GM18517 (cell line): ENCODE results near the gene PRDM16.
"Not testable (repeated sequence)": the region's sequence is repeated elsewhere in the genome, so short reads cannot be mapped to it uniquely, and the experiment has no call there.

ENCODE experiments used
- ATAC-seq: cut with Tn5 transposase; IDR thresholded peaks from one replicate; pipeline ENCODE4 v1.9.1; 2021; ENCODE audit warnings: mild to moderate bottlenecking, moderate library complexity; ENCODE audit not compliant: unreplicated experiment

Gene PRDM16

DNA sequence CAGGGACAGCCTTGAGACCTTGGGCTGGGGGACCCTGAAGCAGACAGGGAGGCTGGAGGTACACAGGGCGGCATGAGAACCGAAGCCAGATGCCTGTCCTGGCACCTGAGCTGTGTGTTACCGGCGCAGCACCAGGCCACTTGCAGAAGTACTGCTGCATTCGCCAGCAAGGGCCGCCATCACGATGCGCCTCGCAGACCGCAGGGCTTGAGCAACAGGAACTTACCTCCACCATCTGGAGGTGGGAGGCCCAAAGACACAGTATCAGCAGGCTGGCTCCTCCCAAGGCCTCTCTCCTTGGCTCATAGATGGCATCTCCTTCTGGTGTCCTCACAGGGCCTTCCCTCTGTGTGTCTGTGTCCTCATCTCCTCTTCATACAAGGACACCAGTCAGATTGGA, 90.1 kb downstream of the PRDM16 start:
- ATAC-seq = no peak

DNA sequence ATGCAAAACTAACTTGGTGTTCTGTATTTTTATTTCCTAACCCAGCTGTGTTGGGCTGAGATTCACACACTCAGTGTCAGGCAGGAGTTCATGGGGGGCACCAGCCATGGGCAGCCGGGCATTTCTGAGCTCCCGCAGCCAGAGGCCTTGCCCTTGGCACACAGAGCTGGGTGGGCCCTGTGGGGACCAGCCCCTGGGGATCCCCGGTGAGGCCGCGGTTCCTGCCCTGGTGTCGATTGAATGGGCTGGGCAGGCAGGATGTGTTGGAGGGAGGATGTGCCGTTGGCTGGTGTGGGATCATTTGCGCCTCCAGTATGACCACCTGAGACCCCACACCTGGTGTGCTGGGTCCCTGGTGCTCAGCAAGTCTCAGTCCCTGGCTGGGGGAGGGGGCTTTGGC, 91.0 kb downstream of the PRDM16 start:
- ATAC-seq = no peak

DNA sequence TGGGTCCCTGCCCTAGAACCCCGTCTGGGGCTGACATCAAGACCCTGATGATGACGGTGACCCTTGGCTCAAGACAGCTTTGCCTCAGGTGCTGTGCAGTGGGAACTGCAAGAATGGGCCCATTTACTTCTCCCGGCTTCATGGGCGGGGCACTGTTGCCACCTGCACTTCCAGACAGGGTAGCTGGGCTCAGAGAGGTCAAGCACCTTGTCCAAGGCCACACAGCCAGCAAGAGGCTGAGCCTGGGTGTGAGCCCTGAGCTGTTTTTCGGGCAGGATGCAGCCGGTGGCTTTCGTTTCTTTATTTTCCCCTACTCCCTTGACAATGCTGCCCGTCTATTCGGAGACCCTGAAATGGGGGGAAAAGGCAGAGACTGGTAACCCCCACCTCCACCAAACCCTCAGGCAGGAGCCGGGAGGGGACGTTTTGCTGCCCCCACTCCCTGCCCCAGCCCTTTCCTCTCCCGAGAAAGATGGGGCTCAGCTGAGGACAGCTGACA, 91.7 kb downstream of the PRDM16 start:
- no peak for ATAC-seq

- no peak for ATAC-seq
Measured at GRCh38 chr1:3161176-3161840, 92.3 kb downstream of the PRDM16 start.

DNA sequence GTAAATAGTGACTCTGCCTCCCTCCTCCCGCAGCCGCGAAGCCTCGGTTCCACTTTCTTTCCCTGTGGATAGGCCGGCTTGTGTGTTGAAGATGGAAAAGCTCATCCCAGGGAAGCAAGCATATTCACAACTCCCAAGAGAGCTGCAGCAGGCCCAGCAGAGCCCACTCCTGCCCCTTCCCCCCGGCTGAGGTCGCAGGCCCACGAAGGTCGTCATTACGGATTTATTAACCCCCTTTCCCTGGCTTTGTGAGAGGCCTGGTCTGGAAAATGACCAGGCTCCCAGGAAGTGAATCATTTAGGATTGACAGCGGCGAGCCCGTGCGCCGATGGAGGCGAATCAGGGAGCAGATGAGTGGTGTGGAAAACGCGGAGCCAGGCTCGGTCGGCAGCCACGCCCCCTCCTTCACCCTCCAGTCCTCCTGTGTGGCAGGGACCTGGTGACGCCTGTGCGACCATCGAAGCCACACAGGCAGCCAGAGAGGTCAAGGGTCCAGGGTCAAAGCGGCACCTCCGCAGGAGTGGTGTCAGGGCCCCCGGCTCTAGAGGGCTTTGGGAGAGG, 93.4 kb downstream of the PRDM16 start:
- no peak for ATAC-seq

GRCh38 chr1:3163356-3163755, 94.4 kb downstream of the PRDM16 start:
- no peak for ATAC-seq

DNA sequence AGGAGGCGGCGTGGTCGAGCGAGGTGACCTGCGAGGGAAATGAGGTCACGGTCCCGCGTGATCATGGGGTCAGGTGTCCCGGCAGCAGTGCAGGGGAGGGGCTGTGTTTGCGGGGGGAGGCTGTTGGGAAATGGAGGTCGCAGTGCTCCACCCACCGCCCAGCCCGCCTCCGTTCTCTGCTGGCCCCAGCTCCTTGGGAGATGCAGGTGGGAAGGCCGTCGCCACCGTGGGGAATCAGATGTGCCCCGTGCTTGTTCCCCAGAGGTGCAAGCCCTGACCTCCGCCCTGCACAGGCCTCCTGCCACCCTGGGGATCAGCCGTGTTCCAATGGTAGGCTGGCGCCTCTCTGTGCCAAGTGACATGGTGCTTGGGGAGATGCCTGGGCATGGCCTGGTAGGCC, 95.7 kb downstream of the PRDM16 start:
- ATAC-seq = no peak

DNA sequence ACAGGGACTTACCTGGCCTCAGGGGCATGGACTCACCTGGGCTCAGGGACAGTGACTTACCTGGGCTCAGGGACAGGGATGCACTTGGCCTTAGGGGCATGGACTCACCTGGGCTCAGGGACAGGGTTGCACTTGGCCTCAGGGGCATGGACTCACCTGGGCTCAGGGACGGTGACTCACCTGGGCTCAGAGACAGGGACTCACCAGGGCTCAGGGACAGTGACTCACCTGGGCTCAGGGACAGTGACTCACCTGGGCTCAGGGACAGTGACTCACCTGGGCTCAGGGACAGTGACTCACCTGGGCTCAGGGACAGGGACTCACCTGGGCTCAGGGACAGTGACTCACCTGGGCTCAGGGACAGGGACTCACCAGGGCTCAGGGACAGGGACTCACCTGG, 96.2 kb downstream of the PRDM16 start:
- ATAC-seq = not testable (repeated sequence)

DNA sequence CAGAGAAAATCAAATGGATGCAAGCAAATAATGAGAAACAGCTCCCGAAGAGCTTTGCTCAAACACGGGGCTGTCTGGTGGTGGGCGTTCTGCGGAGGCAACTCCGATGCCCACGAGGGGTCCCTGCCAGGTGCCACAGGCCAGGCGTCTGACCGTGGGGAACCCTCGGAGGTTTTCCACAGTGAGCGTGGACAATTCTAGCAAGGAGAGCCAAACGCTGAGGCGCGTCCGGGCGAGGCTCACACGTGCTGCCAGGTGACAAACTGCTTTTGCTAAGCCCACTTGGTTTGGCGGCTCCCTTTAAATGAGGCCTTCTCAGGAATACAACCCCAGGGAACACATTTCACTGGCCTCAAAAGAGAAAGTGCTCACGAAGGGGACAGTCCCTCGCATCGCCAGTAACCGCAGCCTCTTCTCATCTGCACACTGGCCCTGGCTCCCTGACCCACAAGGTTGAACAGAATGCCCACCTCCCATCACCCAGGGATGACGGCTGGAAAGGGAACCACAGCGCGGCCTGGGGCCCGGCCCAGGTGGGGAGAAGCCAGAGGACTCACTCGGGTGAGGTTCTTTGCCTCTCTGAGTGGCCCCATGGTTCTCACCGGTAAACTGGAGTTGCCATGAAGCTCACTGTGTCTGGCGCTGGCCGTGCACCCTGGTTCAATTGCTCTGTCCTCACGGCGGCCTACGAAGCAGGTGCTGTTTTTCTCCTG, 97.4 kb downstream of the PRDM16 start:
- no peak for ATAC-seq

DNA sequence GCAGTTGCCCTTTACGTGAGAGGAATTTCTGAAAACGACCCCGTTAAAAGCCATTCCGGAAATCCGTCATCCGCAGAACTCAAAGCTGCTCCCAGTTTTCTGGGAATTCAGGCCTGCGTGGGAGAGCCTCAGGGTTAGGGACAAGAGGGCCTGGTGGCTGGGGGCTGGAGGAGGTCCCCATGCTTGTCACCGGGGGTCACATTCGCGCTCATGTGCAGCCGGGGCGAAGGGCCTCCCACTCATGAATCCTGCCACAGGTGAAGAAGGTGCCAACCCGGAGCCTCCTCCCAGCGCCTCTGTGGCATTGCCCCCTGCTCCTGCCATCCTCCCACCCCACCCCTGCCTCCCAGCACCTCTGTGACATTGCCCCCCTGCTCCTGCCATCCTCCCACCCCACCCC, 98.3 kb downstream of the PRDM16 start:
- no peak for ATAC-seq

DNA sequence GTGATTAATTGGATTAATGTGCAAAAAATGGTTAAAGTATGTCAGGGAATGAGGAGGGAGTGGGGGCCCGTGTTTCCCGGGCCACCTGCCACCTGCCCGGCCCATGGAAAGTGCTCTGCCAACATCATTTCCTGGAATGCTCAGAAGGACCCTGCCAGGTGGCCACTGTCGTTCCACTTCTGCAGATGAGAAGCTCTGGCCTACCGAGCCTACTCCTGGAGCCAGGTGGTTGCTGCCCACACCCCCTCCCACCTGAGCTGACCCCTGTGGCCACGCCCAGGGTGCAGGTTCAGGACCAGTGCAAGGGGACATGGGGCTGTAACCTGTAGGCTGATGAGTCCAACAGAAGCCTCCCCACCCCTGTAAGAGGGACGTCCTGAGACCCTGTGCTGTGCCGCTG, 99.7 kb downstream of the PRDM16 start:
- no peak for ATAC-seq

- ATAC-seq = no peak
Measured at GRCh38 chr1:3169665-3170356, 100.8 kb downstream of the PRDM16 start.

DNA sequence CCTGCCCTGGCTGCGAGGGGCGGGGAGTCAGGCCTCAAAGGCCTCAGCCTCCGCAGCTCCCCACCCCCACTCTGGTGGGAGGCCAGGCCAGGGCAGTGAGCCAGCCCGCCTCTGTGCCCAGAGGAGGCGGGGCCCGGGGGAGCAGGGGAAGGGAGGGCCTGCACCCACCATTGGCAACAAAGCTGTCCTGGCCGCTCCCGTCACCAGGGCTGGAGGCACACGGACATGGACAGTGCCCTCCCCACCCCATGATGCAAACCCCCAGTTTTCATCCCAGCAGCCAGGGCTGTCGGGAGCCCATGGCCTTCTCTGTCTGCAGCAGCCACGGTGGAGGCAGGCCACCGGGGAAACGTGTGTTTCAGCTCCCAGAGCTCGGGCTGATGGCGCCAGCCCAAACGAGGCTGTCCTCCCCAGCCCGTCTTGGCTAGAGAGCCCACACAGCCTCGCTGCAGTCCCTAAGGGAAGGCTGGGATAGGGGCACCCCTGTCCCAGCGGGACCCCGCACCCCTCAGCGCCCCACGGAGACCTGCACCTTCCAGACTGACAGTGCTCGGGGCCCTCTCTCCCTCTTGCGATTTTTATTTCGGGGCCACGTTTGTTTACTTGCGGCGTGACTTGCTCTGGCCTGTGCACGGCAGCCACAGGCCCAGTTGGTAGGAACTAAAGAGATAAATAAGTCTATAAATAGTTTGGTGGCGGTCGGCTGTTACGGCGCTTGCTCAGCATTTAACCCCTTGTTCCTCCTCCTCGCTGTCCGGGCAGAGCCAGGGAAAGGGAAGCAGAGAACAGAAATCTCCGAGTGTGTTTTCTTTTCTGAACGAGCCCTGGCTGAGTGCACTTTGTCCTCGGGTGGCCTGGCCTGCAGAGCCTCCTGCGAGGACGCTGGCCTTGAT, 101.8 kb downstream of the PRDM16 start:
- ATAC-seq = no peak

DNA sequence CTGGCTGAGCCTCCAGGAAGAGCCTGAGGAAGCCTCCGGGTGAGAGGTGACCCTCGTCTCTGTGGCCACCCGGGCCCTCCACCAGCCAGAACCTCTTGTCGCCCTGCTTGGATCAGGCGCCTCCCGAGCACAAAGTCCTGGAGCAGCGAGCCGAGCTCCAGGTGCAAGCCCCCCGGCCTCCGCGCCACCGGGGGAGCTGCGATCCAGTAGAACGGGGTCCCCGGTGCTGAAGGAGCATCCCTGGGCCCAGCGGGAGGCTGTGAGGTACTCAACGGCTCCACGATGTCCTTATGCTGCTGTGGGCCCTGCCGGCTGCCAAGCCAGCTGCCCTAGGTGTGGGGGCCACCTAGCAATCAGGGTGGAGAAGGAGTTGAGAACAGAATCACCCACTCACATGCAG, 102.8 kb downstream of the PRDM16 start:
- no peak for ATAC-seq

DNA sequence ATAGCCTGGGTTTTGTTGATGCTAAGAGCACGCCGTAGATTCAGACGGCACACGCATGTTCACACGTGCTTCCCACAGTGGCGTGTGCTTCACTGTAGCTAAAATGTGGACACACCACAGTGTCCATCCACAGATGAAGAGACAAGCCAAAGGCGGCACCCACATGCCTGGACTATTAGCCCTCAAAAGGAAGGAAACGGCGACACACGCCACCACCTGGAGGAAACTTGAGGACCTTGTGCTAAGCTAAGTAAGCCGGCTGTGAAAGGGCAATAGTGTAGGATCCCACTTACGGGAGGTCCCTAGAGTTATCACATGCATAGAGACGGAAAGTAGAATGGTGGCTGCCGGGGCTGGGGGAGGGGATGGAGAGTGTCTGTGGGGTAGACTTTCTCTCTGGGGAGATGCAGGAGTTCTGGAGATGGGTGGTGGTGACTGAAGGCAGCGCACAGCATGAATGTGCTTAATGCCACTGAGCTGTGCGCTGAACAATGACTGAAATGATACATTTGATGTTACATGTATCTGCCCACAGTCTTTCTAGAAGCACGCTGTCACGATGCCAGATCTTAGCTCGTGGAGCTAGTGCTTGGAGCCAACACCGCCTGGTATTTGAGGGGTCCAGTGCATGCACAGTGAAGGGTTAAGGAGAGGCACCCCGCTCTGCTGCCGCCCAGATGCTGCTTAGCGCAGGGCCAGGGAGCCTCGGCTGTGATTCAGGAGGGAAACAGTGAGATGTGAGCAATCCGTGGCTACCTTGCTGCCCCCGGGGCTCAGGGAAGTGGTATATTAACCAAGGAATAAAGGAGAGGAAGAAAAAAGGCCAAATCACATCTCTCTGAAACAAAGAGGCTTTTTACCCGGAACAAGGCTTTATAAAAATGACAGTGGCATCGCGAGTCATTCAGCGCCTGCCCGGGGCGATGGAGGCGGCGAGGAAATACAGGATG, 103.7 kb downstream of the PRDM16 start:
- no peak for ATAC-seq

DNA sequence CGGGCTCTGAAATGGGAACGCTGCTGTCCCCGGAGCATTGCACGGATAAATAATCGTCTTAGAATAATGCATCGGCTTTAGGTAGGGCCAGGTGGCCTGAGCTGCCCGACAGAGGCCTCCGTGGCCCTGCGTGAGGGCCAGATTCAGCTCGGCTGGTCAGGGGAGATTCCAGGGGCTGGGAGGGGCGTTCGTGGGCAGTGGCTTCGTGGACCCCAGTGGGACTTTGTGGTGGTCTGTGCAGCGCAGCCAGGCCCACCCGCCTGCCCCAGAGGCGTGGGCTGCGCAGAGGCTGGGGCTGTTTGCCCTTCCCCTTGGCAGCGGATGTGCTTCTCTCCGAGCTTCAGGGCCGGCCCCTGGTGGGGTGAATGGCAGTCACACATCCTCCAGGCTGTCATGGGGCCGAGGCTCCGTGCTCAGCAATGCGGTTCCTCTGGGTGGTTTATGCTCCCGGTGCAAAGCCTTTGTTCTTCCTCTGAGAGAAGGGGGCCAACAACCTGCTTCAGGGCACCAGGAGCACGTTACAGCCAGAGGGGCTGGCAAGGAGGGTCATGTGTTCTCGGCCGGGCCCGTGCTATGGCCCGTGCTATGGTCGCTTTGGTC, 104.5 kb downstream of the PRDM16 start:
- no peak for ATAC-seq

DNA sequence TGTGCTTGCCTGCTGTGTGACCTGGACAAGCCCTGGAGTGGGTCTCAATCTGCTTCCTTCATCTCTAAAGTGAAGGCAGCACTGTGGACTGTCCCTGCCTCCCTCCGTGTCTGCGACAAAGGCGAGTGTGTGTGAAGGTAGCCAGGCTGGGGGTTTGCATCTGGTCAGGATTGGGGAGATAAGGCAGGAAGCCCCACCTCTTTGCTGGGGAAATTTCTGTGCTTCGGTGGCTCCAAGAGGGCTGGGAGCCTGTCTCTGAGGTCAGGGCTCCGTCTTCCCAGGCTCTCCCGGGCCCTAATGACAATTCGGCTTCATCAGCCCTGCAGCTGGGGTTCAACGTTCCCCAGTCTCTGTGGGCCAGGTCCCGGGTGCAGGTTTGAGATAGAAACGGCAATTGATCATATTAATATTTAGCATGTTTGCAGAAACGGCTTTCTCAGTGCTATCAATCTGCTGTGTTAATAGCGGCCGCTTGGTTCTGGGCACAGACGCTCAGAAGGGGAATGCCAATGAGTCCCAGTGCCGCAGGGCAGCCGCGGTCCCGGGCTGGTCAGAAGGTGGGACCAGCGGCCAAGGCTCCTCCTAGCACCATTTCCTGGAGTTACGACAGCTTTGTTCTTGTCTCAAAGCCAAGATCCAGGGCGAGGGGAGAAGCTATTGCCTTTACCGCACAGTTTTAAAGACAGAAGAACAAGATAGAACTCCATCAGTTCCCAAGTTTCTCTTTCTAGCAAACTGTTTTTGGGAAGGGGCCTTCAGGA, 105.7 kb downstream of the PRDM16 start:
- ATAC-seq = no peak

- ATAC-seq = no peak
Measured at GRCh38 chr1:3175486-3175885, 106.5 kb downstream of the PRDM16 start.
